ENCODE data around the gene WFDC1.
A peak's percentile ranks its signal among the peaks of the same experiment; 100 is the strongest.

Gene WFDC1

GRCh38 chr16:84294531-84295142 lies at the start of gene WFDC1:
WFDC1 (plus strand) TSS chr16:84294878; CDS start chr16:84294972, 94 bp downstream.
- no peak for TF ChIP-seq CTCF (IDR thresholded peaks at IDR 0.05)
- DNase-seq (ENCODE audit: low spot score): peak; percentile 90
- Histone ChIP-seq H3K27ac (peak within 1 kb of the TSS; percentile 63 to 91), H3K4me3 (peak within 1 kb of the TSS; percentile 68)

- no peak overlapping the region for H3K4me3 ChIP-seq
Observed at GRCh38 chr16:84245956-84246678, 48.6 kb upstream of the WFDC1 start.

DNA sequence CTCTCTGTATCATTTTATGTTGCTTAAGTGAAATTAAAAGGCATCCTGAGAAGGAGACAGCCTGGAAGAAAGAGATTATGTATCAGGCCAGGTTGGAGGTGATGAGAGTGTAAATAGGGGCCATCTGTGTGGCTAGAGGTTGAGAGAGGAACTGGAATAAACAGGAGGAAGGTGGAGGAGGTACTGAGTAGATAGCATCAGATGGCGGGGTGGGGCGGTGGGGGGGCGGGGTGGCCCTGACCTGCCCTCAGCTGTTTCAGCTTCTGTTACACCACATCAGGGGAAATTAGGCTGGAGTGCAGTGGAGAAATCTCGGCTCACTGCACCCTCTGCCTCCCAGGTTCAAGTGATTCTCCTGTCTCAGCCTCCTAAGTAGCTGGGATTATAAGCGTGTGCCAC lies 48.0 kb upstream of the WFDC1 start:
- Histone ChIP-seq H3K27ac (no peak overlapping the region), H3K4me3 (no peak overlapping the region)
- no peak for TF ChIP-seq CTCF (IDR thresholded peaks at IDR 0.05)
- no peak for DNase-seq (ENCODE audit: low spot score)

More at GRCh38 chr16:84245956-84246678, 48.6 kb upstream of the WFDC1 start:
- H3K27ac ChIP-seq: no peak overlapping the region
- no peak for TF ChIP-seq CTCF (IDR thresholded peaks at IDR 0.05)
- DNase-seq (ENCODE audit: low spot score): no peak

GRCh38 chr16:84247331-84247730 lies 47.3 kb upstream of the WFDC1 start:
- TF ChIP-seq CTCF (IDR thresholded peaks at IDR 0.05): no peak
- DNase-seq (ENCODE audit: low spot score): no peak
- Histone ChIP-seq H3K27ac (no peak overlapping the region), H3K4me3 (no peak overlapping the region)

GRCh38 chr16:84247844-84248243 lies 46.8 kb upstream of the WFDC1 start:
- Histone ChIP-seq H3K4me3 (no peak overlapping the region), H3K27ac (no peak overlapping the region)
- DNase-seq (ENCODE audit: low spot score): no peak
- TF ChIP-seq CTCF (IDR thresholded peaks at IDR 0.05): no peak

GRCh38 chr16:84252184-84252583 lies 42.5 kb upstream of the WFDC1 start:
- Histone ChIP-seq H3K27ac (no peak overlapping the region), H3K4me3 (no peak overlapping the region)
- no peak for DNase-seq (ENCODE audit: low spot score)
- TF ChIP-seq CTCF (IDR thresholded peaks at IDR 0.05): no peak

GRCh38 chr16:84253173-84253572 lies 41.5 kb upstream of the WFDC1 start:
- H3K4me3 ChIP-seq: no peak overlapping the region
- H3K27ac ChIP-seq: no peak overlapping the region
- no peak for TF ChIP-seq CTCF (IDR thresholded peaks at IDR 0.05)
- DNase-seq (ENCODE audit: low spot score): no peak

All from coronary artery (tissue), 2 donors.